Adrenal gland (tissue), 12 donors: ENCODE results near the gene CIDEC. TPM values are rescaled to one million over a fixed set of nuclear protein-coding genes. Genes with fewer than 3 reads are reported as not detected.
"Not testable (repeated sequence)": the region's sequence is repeated elsewhere in the genome, so short reads cannot be mapped to it uniquely, and the experiment has no call there.

Experiments used
- DNase-seq, 7 donors: peaks; one replicate each; pipeline ENCODE4 v3.0.0-alpha.2; 2019 to 2020
- H3K27ac ChIP-seq, 5 donors: fragments of 200-600 bp; sonication (generic) in 4 of 5; 1 replicate in 3 of 5; 2 replicates in 2 of 5; pipeline versions ENCODE4 v1.5.1 to v1.8.0; 2016 to 2020; ENCODE audit warnings: mild to moderate bottlenecking in 1 of 5
- H3K27me3 ChIP-seq: fragments of 200-600 bp; 2 replicates; pipeline ENCODE4 v1.8.0; 2021
- H3K36me3 ChIP-seq, 2 donors: fragments of 200-600 bp; replicated peaks in 1 of 2; 1 replicate in 1 of 2; 2 replicates in 1 of 2; pipeline versions ENCODE4 v1.5.1 to v1.8.0; 2018 to 2022
- H3K4me1 ChIP-seq, 2 donors: fragments of 200-600 bp; replicated peaks in 1 of 2; 1 replicate in 1 of 2; 2 replicates in 1 of 2; pipeline versions ENCODE4 v1.5.1 to v1.8.0; 2018 to 2021
- H3K4me3 ChIP-seq, 4 donors: fragments of 200-600 bp; sonication (generic) in 3 of 4; one replicate each; pipeline ENCODE4 v1.5.1; 2016 to 2018
- H3K9me3 ChIP-seq, 3 donors: fragments of 200-600 bp; sonication (generic) in 1 of 3; replicated peaks in 1 of 3; 1 replicate in 2 of 3; 2 replicates in 1 of 3; pipeline versions ENCODE4 v1.5.1 to v1.8.0; 2016 to 2021
- POLR2A ChIP-seq, 2 donors: fragments of 450-650 bp; IDR thresholded peaks; one replicate each; pipeline ENCODE4 v1.6.1; 2017; ENCODE audit warnings: antibody characterized with exemption in 2 of 2, mild to moderate bottlenecking in 2 of 2, moderate library complexity in 1 of 2
- WGBS, 4 donors: extraction: QIAGEN DNeasy Blood & Tissue Kit in 2 of 4; methylation state at CpG; one replicate each; pipeline versions ENCODE4 v1.1.5 to v1.1.7; 2013 to 2017; 5-methylcytosine and 5-hydroxymethylcytosine counted together
- intact Hi-C, 2 donors: fragments of 100-400 bp; cut with DNase I; formaldehyde crosslinking; loops; one replicate each; pipeline versions ENCODE4 v1.14.1 to v1.15.0; 2022 to 2023
- polyA plus RNA-seq, 3 donors: library from polyadenylated mRNA; stranded (reverse); fragments of 200-250 nt in 2 of 3; fragments of 350-450 nt in 1 of 3; fragmentation: Illumina TruSeq in 1 of 3; extraction: RNeasy Lipid Tissue Mini Kit (QIAGEN cat#74804) in 1 of 3; gene quantifications; one replicate each; pipeline ENCODE4 v1.2.3, GENCODE V29; 2013 to 2014
- total RNA-seq, 9 donors: library from RNA; depleted of rRNA in 4 of 9; stranded (reverse); fragments of >200 nt in 4 of 9; fragments of 120-200 nt in 1 of 9; fragmentation: NEBNext Ultra II Directional in 1 of 9; extraction: Animal tissue kit (Norgen Biotek cat#: 25700) in 1 of 9; gene quantifications; one replicate each; pipeline versions ENCODE4 v1.1.0 to v1.2.4, GENCODE V29; 2013 to 2023
- TF ChIP-seq, protein P1 (sequence below), 6 experiments: fragments of 450-650 bp in 4 of 6; fragments of 200-600 bp in 2 of 6; sonication (generic) in 1 of 6; IDR thresholded peaks; 1 replicate in 5 of 6; 2 replicates in 1 of 6; pipeline versions ENCODE4 v1.5.1 to v1.8.0; 2016 to 2021; ENCODE audit warnings: antibody characterized with exemption in 6 of 6, mild to moderate bottlenecking in 2 of 6, moderate library complexity in 1 of 6
- donor health status: healthy with polysubstance abuse.
- donor health status: Bipolar disorder and iron deficiency.
- donor health status: DM: yes; HTN: yes; CAD: no.
- donor health status: DM: no; HTN: no; CAD: no.
- donor health status: DM: no; HTN: no; CAD: no.
- donor health status: DM: yes; HTN: yes; CAD: no.

Gene CIDEC
- total and polyA plus RNA-seq, 12 donors: 0.22 to 108 (median 1.4) TPM; not detected in 1

DNA sequence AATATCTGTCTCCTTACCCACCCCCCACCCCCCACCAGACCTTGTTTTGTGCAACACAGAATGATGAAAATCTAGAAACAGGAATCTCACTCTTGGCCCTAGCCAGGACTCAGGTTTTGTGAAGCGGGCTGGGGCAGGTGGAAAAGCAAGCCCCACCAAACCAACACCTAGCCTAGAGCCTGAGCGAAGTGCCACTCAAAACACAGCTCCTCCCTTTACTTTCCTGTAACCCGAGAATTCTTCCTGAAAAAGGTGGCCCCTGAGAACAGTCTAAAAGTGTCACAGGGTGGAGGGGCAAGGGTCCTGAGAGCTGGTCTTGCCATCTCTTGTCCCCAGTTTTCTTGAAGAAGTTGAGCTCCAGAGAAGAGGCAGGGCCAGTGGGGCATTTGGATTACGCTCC is 18.9 kb downstream of the CIDEC start:
- TF ChIP-seq POLR2A (IDR thresholded peaks at IDR 0.05): no peak
- TF ChIP-seq, protein P1, sequence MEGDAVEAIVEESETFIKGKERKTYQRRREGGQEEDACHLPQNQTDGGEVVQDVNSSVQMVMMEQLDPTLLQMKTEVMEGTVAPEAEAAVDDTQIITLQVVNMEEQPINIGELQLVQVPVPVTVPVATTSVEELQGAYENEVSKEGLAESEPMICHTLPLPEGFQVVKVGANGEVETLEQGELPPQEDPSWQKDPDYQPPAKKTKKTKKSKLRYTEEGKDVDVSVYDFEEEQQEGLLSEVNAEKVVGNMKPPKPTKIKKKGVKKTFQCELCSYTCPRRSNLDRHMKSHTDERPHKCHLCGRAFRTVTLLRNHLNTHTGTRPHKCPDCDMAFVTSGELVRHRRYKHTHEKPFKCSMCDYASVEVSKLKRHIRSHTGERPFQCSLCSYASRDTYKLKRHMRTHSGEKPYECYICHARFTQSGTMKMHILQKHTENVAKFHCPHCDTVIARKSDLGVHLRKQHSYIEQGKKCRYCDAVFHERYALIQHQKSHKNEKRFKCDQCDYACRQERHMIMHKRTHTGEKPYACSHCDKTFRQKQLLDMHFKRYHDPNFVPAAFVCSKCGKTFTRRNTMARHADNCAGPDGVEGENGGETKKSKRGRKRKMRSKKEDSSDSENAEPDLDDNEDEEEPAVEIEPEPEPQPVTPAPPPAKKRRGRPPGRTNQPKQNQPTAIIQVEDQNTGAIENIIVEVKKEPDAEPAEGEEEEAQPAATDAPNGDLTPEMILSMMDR (IDR thresholded peaks at IDR 0.05): no peak
- intact Hi-C loops: no loop called here
- WGBS, 4 donors: 95 to 100% (median 96%) methylated on average over 3 to 4 of the region's 4 CpGs
- no peak overlapping the region for H3K4me3 ChIP-seq
- peaks cover 19 to 24% of the 10 kb centered on the region in 2 donors for H3K4me1 ChIP-seq
- no peaks in the 10 kb centered on the region for H3K9me3 ChIP-seq
- no peaks in the 10 kb centered on the region for H3K27me3 ChIP-seq
- H3K27ac ChIP-seq: no peak overlapping the region
- H3K36me3 ChIP-seq: no peaks in the 10 kb centered on the region
- no peak for DNase-seq

DNA sequence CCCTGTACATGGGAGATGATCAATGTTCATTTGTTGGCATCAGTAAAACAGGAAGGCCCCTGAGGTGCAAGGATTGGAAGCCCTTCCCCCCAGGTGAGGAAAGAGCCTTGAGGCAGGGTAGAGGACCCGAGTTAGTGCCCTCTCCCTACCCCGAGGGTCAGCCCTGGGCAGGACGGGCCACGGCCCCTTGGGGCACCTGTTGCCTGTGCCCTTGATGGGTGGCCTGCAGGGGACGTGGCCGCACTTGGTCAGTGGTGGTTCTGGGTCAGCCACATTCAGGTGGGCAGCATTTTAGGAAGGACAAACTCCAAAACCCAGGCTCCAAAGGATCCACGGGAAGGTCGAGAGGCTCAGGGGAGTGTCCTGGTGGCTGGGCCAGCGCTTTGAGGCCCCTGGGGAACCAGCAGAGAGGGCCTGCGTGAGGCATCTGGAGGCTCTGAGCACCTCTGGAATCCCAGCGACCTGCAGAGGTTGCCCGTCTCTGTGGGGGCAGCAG is 20.5 kb downstream of the CIDEC start:
- Histone ChIP-seq H3K4me3 (no peak overlapping the region), H3K27me3 (no peaks in the 10 kb centered on the region), H3K36me3 (no peaks in the 10 kb centered on the region), H3K9me3 (no peaks in the 10 kb centered on the region), H3K4me1 (peaks cover 11 to 13% of the 10 kb centered on the region in 2 donors), H3K27ac (no peak overlapping the region)
- WGBS, 4 donors: 88 to 93% (median 92%) methylated on average over 5 to 12 of the region's 12 CpGs
- DNase-seq: no peak
- TF ChIP-seq, protein P1 (IDR thresholded peaks at IDR 0.05): no peak
- no peak for TF ChIP-seq POLR2A (IDR thresholded peaks at IDR 0.05)
- intact Hi-C loops: no loop called here

- 88 to 100% (median 96%) methylated on average over 1 to 3 of the region's 3 CpGs for WGBS, 4 donors
Observed at GRCh38 chr3:9855594-9855993, 24.5 kb downstream of the CIDEC start.

GRCh38 chr3:9854291-9854940 is 25.6 kb downstream of the CIDEC start:
- intact Hi-C loops, H3K4me3 ChIP-seq, H3K27ac ChIP-seq, H3K27me3 ChIP-seq, DNase-seq, H3K9me3 ChIP-seq, H3K36me3 ChIP-seq, H3K4me1 ChIP-seq: not testable (repeated sequence)
- 82 to 88% (median 85%) methylated on average over 9 to 11 of the region's 11 CpGs for WGBS, 4 donors

More at GRCh38 chr3:9855594-9855993, 24.5 kb downstream of the CIDEC start:
- no peak overlapping the region for H3K27ac ChIP-seq
- intact Hi-C loops: no loop called here
- no peaks in the 10 kb centered on the region for H3K36me3 ChIP-seq
- no peaks in the 10 kb centered on the region for H3K9me3 ChIP-seq
- no peaks in the 10 kb centered on the region for H3K4me1 ChIP-seq
- no peak overlapping the region for H3K4me3 ChIP-seq
- H3K27me3 ChIP-seq: no peaks in the 10 kb centered on the region
- TF ChIP-seq POLR2A (IDR thresholded peaks at IDR 0.05): no peak
- TF ChIP-seq, protein P1 (IDR thresholded peaks at IDR 0.05): no peak
- no peak for DNase-seq

GRCh38 chr3:9852528-9852927 is 27.5 kb downstream of the CIDEC start:
- Histone ChIP-seq H3K9me3 (no peaks in the 10 kb centered on the region), H3K36me3 (no peaks in the 10 kb centered on the region), H3K4me1 (no peaks in the 10 kb centered on the region), H3K4me3 (no peak overlapping the region), H3K27ac (no peak overlapping the region), H3K27me3 (no peaks in the 10 kb centered on the region)
- no peak for DNase-seq
- no peak for TF ChIP-seq POLR2A (IDR thresholded peaks at IDR 0.05)
- TF ChIP-seq, protein P1 (IDR thresholded peaks at IDR 0.05): no peak
- 86 to 94% (median 92%) methylated on average over 6 of the region's 6 CpGs for WGBS, 4 donors
- intact Hi-C loops: no loop called here

DNA sequence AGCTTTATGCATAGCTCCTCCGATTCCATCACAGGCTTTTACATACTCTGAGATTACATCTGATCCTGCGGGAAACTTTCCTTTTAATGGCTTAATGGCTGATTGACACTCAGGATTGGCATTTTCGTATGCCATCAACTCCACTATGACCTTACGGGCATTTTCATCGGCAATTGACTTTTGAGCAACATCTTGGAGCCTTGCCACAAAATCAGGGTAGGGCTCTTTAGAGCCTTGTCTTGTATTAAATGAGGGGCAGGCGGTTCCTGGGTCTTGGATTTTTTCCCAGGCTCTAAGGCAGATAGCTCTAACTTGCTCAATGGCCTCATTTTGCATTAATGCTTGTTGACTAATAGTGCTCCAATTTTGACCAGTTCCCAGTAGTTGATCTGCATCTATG is 28.1 kb downstream of the CIDEC start:
- peak in 2 of 7 donors; percentile 32 to 44 for DNase-seq
- H3K4me3 ChIP-seq, H3K36me3 ChIP-seq, H3K9me3 ChIP-seq, H3K27ac ChIP-seq, intact Hi-C loops, H3K27me3 ChIP-seq, H3K4me1 ChIP-seq: not testable (repeated sequence)
- 57 to 64% (median 61%) methylated on average over 6 of the region's 6 CpGs for WGBS, 4 donors

DNA sequence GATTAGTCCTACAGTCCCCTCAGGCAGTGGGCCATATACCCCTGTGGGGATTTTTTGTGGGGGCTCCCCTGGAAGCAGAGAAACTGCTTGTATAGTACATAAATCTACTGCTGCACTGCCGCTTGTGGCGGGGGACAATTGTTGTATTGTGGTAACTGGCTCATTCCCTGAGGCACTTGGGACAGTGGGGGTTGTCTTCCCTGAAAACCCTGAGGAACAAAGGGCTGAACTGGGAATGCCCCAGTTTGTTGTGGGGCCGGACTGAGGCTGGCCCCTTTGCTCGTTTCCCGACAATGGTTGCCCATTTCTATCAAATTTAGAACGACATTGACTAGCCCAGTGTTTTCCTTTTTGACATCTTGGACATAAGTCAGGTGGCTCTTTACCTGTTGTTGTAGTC is 28.7 kb downstream of the CIDEC start:
- WGBS, 4 donors: 84 to 90% (median 86%) methylated on average over 6 of the region's 6 CpGs
- DNase-seq, H3K4me3 ChIP-seq, intact Hi-C loops, H3K27me3 ChIP-seq, H3K36me3 ChIP-seq, H3K9me3 ChIP-seq, H3K27ac ChIP-seq, H3K4me1 ChIP-seq: not testable (repeated sequence)
